Fibroblast of lung (primary cell): ENCODE results near the gene CTSO. TPM values are rescaled to one million over a fixed set of nuclear protein-coding genes. Genes with fewer than 3 reads are reported as not detected.
A peak's percentile ranks its signal among the peaks of the same experiment; 100 is the strongest.

Experiments used
- DNase-seq, 2 donors: peaks; one replicate each; pipeline versions ENCODE4 v3.0.0 to v3.0.0-alpha.2; 2010; ENCODE audit warnings: low read depth in 2 of 2
- H2AFZ ChIP-seq: 2 replicates; pipeline ENCODE4 v1.5.1; 2012; ENCODE audit warnings: low read length, control low read depth, inconsistent platforms
- H3K27ac ChIP-seq: 2 replicates; pipeline ENCODE4 v1.5.1; 2011; ENCODE audit warnings: low read length, control low read depth; ENCODE audit not compliant: insufficient read depth
- H3K27me3 ChIP-seq: 2 replicates; pipeline ENCODE4 v1.5.1; 2011; ENCODE audit warnings: mild to moderate bottlenecking, low read length; ENCODE audit not compliant: control insufficient read depth, insufficient read depth
- H3K36me3 ChIP-seq: 2 replicates; pipeline ENCODE4 v1.5.1; 2011; ENCODE audit warnings: low read length; ENCODE audit not compliant: control insufficient read depth, insufficient read depth
- H3K4me1 ChIP-seq: 2 replicates; pipeline ENCODE4 v1.5.1; 2011; ENCODE audit warnings: low read length; ENCODE audit not compliant: control insufficient read depth, insufficient read depth; ENCODE audit errors: extremely low read depth
- H3K4me2 ChIP-seq: 2 replicates; pipeline ENCODE4 v1.5.1; 2011; ENCODE audit warnings: low read length, control low read depth; ENCODE audit not compliant: insufficient read depth; ENCODE audit errors: extremely low read depth
- H3K4me3 ChIP-seq, 4 experiments: fragments of 200-600 bp in 1 of 4; sonication (generic) in 1 of 4; replicated peaks in 1 of 4; 2 replicates each; pipeline ENCODE4 v1.5.1; 2011 to 2016; ENCODE audit warnings: low read length in 4 of 4, low read depth in 3 of 4, mild to moderate bottlenecking in 3 of 4, control low read depth in 2 of 4, inconsistent platforms in 1 of 4, mixed read lengths in 1 of 4; ENCODE audit not compliant: insufficient read depth in 1 of 4; ENCODE audit errors: control extremely low read depth in 1 of 4
- H3K79me2 ChIP-seq: 2 replicates; pipeline ENCODE4 v1.5.1; 2012; ENCODE audit warnings: mild to moderate bottlenecking, low read length, inconsistent platforms; ENCODE audit not compliant: control insufficient read depth, insufficient read depth
- H3K9ac ChIP-seq: 2 replicates; pipeline ENCODE4 v1.5.1; 2011; ENCODE audit warnings: mild to moderate bottlenecking, low read length, control low read depth; ENCODE audit not compliant: insufficient read depth
- H3K9me3 ChIP-seq: 2 replicates; pipeline ENCODE4 v1.5.1; 2012; ENCODE audit warnings: low read depth, low read length; ENCODE audit not compliant: control insufficient read depth, insufficient read depth
- H4K20me1 ChIP-seq: 2 replicates; pipeline ENCODE4 v1.5.1; 2011; ENCODE audit warnings: low read length; ENCODE audit not compliant: control insufficient read depth, insufficient read depth; ENCODE audit errors: extremely low read depth
- CTCF ChIP-seq, 2 donors: IDR thresholded peaks in 1 of 2; conservative IDR thresholded peaks in 1 of 2; 1 replicate in 1 of 2; 2 replicates in 1 of 2; pipeline ENCODE4 v1.5.1; 2011 to 2012; ENCODE audit warnings: low read length in 2 of 2, control low read depth in 1 of 2, inconsistent platforms in 1 of 2, low read depth in 1 of 2, mild to moderate bottlenecking in 1 of 2
- EZH2 ChIP-seq: IDR thresholded peaks from 2 replicates; pipeline ENCODE4 v1.5.1; 2012; ENCODE audit warnings: low read length, control low read depth, mild to moderate bottlenecking; ENCODE audit errors: missing control alignments
- polyA plus RNA-seq, 2 donors: library from polyadenylated mRNA; depleted of rRNA in 1 of 2; stranded (reverse) in 1 of 2; unstranded in 1 of 2; fragments of >200 nt; gene quantifications; 2 replicates each; pipeline ENCODE4 v1.2.1, GENCODE V29; 2011 to 2012; ENCODE audit warnings: missing spikeins in 1 of 2
- total RNA-seq: library from RNA; depleted of rRNA; stranded (reverse); fragments of >200 nt; gene quantifications from 2 replicates; pipeline ENCODE4 v1.2.1, GENCODE V29; 2014

The CTSO gene
- total and polyA plus RNA-seq, 2 donors (not counting 1 experiment from before 2014, with no cell fraction given), result 23.6 to 47.3 TPM

DNA sequence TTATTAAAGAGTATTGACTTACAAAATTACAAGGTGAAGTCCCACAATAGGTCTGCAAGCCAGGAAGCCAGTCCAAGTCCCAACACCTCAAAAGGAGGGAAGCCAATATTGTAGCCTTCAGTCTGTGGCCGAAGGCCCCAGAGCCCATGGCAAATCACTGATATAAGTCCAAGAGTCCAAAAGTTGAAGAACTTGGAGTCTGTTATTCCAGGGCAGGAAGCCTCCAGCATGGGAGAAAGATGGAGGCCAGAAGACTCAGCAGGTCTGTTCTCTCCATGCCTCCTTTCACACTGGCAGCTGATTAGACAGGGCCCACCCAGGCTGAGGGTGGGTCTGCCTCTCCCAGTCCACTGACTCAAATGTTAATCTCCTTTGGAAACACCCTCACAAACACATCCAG lies 32.1 kb downstream of the CTSO start:
- no peak for DNase-seq
- Histone ChIP-seq H2AFZ (no peak overlapping the region), H3K27ac (no peak overlapping the region), H3K4me3 (no peak overlapping the region), H3K36me3 (no peaks in the 10 kb centered on the region), H3K4me2 (no peak overlapping the region), H3K9ac (no peak overlapping the region), H3K79me2 (no peaks in the 10 kb centered on the region), H4K20me1 (no peaks in the 10 kb centered on the region), H3K4me1 (no peaks in the 10 kb centered on the region), H3K27me3 (no peaks in the 10 kb centered on the region), H3K9me3 (no peaks in the 10 kb centered on the region)
- TF ChIP-seq CTCF (conservative IDR thresholded peaks at IDR 0.05 in 1 of 2, IDR thresholded peaks at IDR 0.05 in 1 of 2; ENCODE audit: low read depth in 1 of 2, low read length in 2 of 2), result no peak
- no peak for TF ChIP-seq EZH2

DNA sequence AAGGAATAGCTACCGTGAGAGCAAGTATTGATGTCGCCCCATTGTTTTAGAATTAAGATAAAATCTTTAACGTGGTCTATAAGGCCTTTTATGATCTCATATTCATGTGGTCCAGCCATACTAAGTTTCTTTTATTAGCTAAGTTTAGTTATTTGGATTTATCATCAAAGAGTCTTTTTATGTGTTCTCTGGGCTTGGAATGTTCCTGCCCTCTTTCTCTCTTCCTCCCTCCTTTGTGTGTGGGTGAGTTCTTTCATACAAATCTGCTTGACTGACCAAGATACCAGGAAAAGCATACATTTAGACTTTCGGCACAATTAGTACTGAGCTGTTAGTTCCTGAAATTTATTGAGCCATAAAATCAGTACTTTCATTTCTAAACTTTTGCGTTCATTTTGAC lies 38.9 kb downstream of the CTSO start:
- Histone ChIP-seq H3K27ac (no peak overlapping the region), H4K20me1 (no peaks in the 10 kb centered on the region), H3K27me3 (no peaks in the 10 kb centered on the region), H3K9me3 (no peaks in the 10 kb centered on the region), H3K9ac (no peak overlapping the region), H3K79me2 (no peaks in the 10 kb centered on the region), H3K4me1 (no peaks in the 10 kb centered on the region), H3K4me2 (no peak overlapping the region), H3K36me3 (no peaks in the 10 kb centered on the region), H3K4me3 (no peak overlapping the region), H2AFZ (no peak overlapping the region)
- TF ChIP-seq CTCF (conservative IDR thresholded peaks at IDR 0.05 in 1 of 2, IDR thresholded peaks at IDR 0.05 in 1 of 2; ENCODE audit: low read depth in 1 of 2, low read length in 2 of 2), result no peak
- no peak for TF ChIP-seq EZH2
- DNase-seq, result peak in 1 of 2 donors; percentile 23

- Histone ChIP-seq H2AFZ (no peak overlapping the region), H3K9ac (no peak overlapping the region), H3K9me3 (no peaks in the 10 kb centered on the region), H3K4me1 (no peaks in the 10 kb centered on the region), H3K4me2 (no peak overlapping the region), H4K20me1 (no peaks in the 10 kb centered on the region), H3K4me3 (no peak overlapping the region), H3K79me2 (no peaks in the 10 kb centered on the region), H3K36me3 (no peaks in the 10 kb centered on the region), H3K27me3 (no peaks in the 10 kb centered on the region), H3K27ac (no peak overlapping the region)
- TF ChIP-seq CTCF (conservative IDR thresholded peaks at IDR 0.05 in 1 of 2, IDR thresholded peaks at IDR 0.05 in 1 of 2; ENCODE audit: low read depth in 1 of 2, low read length in 2 of 2) (no peak), EZH2 (no peak)
- no peak for DNase-seq
Observed at GRCh38 chr4:155911905-155912304, 41.8 kb downstream of the CTSO start.
